Measurements from ENCODE around the gene TPM1. TPM values are rescaled to one million over a fixed set of nuclear protein-coding genes. Genes with fewer than 3 reads are reported as not detected.
A peak's percentile ranks its signal among the peaks of the same experiment; 100 is the strongest.

Gene TPM1
- polyA plus RNA-seq, 1 of the 3 experiments (the other 2 are of a cell fraction): 1,371 TPM

DNA sequence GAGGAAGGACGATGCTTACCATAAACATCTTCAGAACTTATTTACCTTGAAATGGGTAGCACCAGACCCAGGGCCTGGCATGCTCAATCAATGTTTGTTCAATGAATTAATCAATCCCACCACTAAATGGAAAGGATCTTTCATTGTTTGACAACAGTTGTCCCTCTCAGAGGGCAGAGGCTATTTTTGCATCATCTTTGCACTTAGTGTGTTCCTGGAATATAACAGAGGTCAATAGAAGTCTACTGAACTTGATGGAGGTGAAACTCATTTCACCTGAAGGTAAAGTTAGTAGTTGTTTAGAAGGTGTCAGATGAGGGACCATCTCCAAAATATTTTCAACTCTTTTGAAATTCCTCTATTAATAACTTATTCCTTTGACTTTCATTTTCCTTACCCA, 42.3 kb downstream of the TPM1 start:
- Histone ChIP-seq H3K4me3 (ENCODE audit: low read depth in 2 of 2, low read length in 1 of 2) (no peak overlapping the region), H3K79me2 (ENCODE audit: insufficient read depth) (no peaks in the 10 kb centered on the region), H3K27ac (ENCODE audit: low read depth in 2 of 2, low read length in 1 of 2) (no peak overlapping the region), H3K4me2 (no peak overlapping the region), H4K20me1 (ENCODE audit: insufficient read depth) (no peaks in the 10 kb centered on the region), H3K27me3 (ENCODE audit: insufficient read depth) (no peaks in the 10 kb centered on the region), H3K36me3 (replicated peaks in 1 of 2; ENCODE audit: control insufficient read depth in 1 of 2, insufficient read depth in 2 of 2, low read length in 1 of 2) (no peaks in the 10 kb centered on the region), H3K9ac (no peak overlapping the region), H3K9me2 (no peaks in the 10 kb centered on the region), H3K4me1 (ENCODE audit: control insufficient read depth in 1 of 2, insufficient read depth in 2 of 2, low read depth in 1 of 2, low read length in 1 of 2) (peaks cover 14 to 35% of the 10 kb centered on the region in 2 experiments), H3F3A (replicated peaks; ENCODE audit: insufficient read depth) (peaks cover 15% of the 10 kb centered on the region), H3K9me3 (no peaks in the 10 kb centered on the region), H2AFZ (ENCODE audit: low read depth) (no peak overlapping the region)
- CTCF ChIA-PET: interaction anchor here (13.4 kb wide), 1 partner anchor 40 kb away, joined by 315 read pairs; the partner anchor contains the start of gene TPM1
- WGBS (ENCODE audit: low lambda C conversion rate): 89% methylated on average over 1 of the region's 1 CpG
- no peak for DNase-seq
- POLR2A ChIA-PET: no interaction called here
- TF ChIP-seq TAF1 (IDR thresholded peaks at IDR 0.05; ENCODE audit: borderline replicate concordance, low read depth, low read length): no peak
- TF ChIP-seq, protein P1, sequence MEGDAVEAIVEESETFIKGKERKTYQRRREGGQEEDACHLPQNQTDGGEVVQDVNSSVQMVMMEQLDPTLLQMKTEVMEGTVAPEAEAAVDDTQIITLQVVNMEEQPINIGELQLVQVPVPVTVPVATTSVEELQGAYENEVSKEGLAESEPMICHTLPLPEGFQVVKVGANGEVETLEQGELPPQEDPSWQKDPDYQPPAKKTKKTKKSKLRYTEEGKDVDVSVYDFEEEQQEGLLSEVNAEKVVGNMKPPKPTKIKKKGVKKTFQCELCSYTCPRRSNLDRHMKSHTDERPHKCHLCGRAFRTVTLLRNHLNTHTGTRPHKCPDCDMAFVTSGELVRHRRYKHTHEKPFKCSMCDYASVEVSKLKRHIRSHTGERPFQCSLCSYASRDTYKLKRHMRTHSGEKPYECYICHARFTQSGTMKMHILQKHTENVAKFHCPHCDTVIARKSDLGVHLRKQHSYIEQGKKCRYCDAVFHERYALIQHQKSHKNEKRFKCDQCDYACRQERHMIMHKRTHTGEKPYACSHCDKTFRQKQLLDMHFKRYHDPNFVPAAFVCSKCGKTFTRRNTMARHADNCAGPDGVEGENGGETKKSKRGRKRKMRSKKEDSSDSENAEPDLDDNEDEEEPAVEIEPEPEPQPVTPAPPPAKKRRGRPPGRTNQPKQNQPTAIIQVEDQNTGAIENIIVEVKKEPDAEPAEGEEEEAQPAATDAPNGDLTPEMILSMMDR (IDR thresholded peaks at IDR 0.05): no peak
- TF ChIP-seq EP300 (IDR thresholded peaks at IDR 0.05; ENCODE audit: borderline replicate concordance in 1 of 2, low read depth in 1 of 2, low read length in 1 of 2): no peak
- TF ChIP-seq FOXM1 (IDR thresholded peaks at IDR 0.05; ENCODE audit: low read depth): no peak
- TF ChIP-seq RCOR1 (IDR thresholded peaks at IDR 0.05; ENCODE audit: low read length): no peak
- TF ChIP-seq SIN3A (IDR thresholded peaks at IDR 0.05; ENCODE audit: borderline replicate concordance, low read depth, low read length): no peak
- TF ChIP-seq, protein P2, sequence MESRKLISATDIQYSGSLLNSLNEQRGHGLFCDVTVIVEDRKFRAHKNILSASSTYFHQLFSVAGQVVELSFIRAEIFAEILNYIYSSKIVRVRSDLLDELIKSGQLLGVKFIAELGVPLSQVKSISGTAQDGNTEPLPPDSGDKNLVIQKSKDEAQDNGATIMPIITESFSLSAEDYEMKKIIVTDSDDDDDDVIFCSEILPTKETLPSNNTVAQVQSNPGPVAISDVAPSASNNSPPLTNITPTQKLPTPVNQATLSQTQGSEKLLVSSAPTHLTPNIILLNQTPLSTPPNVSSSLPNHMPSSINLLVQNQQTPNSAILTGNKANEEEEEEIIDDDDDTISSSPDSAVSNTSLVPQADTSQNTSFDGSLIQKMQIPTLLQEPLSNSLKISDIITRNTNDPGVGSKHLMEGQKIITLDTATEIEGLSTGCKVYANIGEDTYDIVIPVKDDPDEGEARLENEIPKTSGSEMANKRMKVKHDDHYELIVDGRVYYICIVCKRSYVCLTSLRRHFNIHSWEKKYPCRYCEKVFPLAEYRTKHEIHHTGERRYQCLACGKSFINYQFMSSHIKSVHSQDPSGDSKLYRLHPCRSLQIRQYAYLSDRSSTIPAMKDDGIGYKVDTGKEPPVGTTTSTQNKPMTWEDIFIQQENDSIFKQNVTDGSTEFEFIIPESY (IDR thresholded peaks at IDR 0.05; ENCODE audit: borderline replicate concordance, low read depth): no peak
- TF ChIP-seq EZH2phosphoT487 (IDR thresholded peaks at IDR 0.05; ENCODE audit: borderline replicate concordance, low read depth): no peak
- no peak for TF ChIP-seq POLR2AphosphoS5 (IDR thresholded peaks at IDR 0.05; ENCODE audit: low read depth, low read length)

DNA sequence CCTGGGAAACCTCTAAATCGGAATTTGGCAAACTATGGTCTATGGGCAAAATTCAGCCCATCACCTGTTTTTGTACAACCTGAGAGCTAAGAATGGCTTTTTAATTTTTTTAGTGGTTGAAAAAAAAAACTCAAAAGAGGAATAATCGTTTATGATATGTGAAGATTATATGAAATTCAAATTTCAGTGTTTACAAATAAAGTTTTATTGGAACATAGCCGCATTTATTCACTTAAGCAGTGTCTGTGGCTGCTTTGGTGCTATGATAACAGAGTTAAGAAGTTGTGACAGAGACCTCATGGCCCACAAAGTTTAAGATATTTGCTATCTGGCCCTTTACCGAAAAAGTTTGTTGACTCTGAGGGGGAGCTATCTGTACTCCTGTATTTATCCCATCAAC, 42.7 kb downstream of the TPM1 start:
- Histone ChIP-seq H3K79me2 (ENCODE audit: insufficient read depth) (no peaks in the 10 kb centered on the region), H3K4me2 (no peak overlapping the region), H3K9me2 (no peaks in the 10 kb centered on the region), H3K36me3 (replicated peaks in 1 of 2; ENCODE audit: control insufficient read depth in 1 of 2, insufficient read depth in 2 of 2, low read length in 1 of 2) (no peaks in the 10 kb centered on the region), H3K9ac (no peak overlapping the region), H3K4me3 (ENCODE audit: low read depth in 2 of 2, low read length in 1 of 2) (no peak overlapping the region), H4K20me1 (ENCODE audit: insufficient read depth) (no peaks in the 10 kb centered on the region), H3K27me3 (ENCODE audit: insufficient read depth) (no peaks in the 10 kb centered on the region), H3K9me3 (no peaks in the 10 kb centered on the region), H3K27ac (ENCODE audit: low read depth in 2 of 2, low read length in 1 of 2) (peak overlapping the region in 1 of 2 experiments; percentile 12; a peak in 1 of 4 replicates), H3F3A (replicated peaks; ENCODE audit: insufficient read depth) (peaks cover 20% of the 10 kb centered on the region), H2AFZ (ENCODE audit: low read depth) (no peak overlapping the region), H3K4me1 (ENCODE audit: control insufficient read depth in 1 of 2, insufficient read depth in 2 of 2, low read depth in 1 of 2, low read length in 1 of 2) (peaks cover 15 to 40% of the 10 kb centered on the region in 2 experiments)
- ChIA-PET POLR2A (no interaction called here), CTCF (interaction anchor here (13.4 kb wide), 1 partner anchor 40 kb away, joined by 315 read pairs; the partner anchor contains the start of gene TPM1)
- 93% methylated on average over 4 of the region's 4 CpGs for WGBS (ENCODE audit: low lambda C conversion rate)
- no peak for DNase-seq
- TF ChIP-seq TAF1 (IDR thresholded peaks at IDR 0.05; ENCODE audit: borderline replicate concordance, low read depth, low read length) (no peak), NFIC (IDR thresholded peaks at IDR 0.05; ENCODE audit: borderline replicate concordance) (no peak), GATA2 (CRISPR knock-in tag; IDR thresholded peaks at IDR 0.05) (no peak), FOXM1 (IDR thresholded peaks at IDR 0.05; ENCODE audit: low read depth) (no peak), CHD2 (IDR thresholded peaks at IDR 0.05; ENCODE audit: low read length, partially characterized antibody) (no peak), MXI1 (IDR thresholded peaks at IDR 0.05; ENCODE audit: low read depth, low read length) (no peak), EP300 (IDR thresholded peaks at IDR 0.05; ENCODE audit: borderline replicate concordance in 1 of 2, low read depth in 1 of 2, low read length in 1 of 2) (no peak), FOXJ3 (CRISPR knock-in tag; IDR thresholded peaks at IDR 0.05) (no peak)
- TF ChIP-seq, protein P3, sequence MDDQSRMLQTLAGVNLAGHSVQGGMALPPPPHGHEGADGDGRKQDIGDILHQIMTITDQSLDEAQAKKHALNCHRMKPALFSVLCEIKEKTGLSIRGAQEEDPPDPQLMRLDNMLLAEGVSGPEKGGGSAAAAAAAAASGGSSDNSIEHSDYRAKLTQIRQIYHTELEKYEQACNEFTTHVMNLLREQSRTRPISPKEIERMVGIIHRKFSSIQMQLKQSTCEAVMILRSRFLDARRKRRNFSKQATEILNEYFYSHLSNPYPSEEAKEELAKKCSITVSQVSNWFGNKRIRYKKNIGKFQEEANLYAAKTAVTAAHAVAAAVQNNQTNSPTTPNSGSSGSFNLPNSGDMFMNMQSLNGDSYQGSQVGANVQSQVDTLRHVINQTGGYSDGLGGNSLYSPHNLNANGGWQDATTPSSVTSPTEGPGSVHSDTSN (IDR thresholded peaks at IDR 0.05): no peak
- TF ChIP-seq, protein P2 (IDR thresholded peaks at IDR 0.05; ENCODE audit: borderline replicate concordance, low read depth): no peak
- TF ChIP-seq, protein P4, sequence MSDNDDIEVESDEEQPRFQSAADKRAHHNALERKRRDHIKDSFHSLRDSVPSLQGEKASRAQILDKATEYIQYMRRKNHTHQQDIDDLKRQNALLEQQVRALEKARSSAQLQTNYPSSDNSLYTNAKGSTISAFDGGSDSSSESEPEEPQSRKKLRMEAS (IDR thresholded peaks at IDR 0.05; ENCODE audit: low read depth): no peak
- TF ChIP-seq, protein P5, sequence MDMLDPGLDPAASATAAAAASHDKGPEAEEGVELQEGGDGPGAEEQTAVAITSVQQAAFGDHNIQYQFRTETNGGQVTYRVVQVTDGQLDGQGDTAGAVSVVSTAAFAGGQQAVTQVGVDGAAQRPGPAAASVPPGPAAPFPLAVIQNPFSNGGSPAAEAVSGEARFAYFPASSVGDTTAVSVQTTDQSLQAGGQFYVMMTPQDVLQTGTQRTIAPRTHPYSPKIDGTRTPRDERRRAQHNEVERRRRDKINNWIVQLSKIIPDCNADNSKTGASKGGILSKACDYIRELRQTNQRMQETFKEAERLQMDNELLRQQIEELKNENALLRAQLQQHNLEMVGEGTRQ (IDR thresholded peaks at IDR 0.05; ENCODE audit: borderline replicate concordance, low read depth, low read length): no peak
